Measurements from ENCODE around the gene QPCTL. TPM values are rescaled to one million over a fixed set of nuclear protein-coding genes. Genes with fewer than 3 reads are reported as not detected.
A peak's percentile ranks its signal among the peaks of the same experiment; 100 is the strongest.

Gene QPCTL
- total RNA-seq: 1 to 10 TPM in 2 of 4 donors, under 1 TPM in 2; 0.84 to 1.6 (median 1.1) TPM
- polyA plus RNA-seq: 1 to 10 TPM in 1 of 3 donors, under 1 TPM in 2; 0.41 to 1.6 (median 0.84) TPM
- long read RNA-seq, donor 1: 0 reads
- long read RNA-seq, donor 2: 0 reads

GRCh38 chr19:45692187-45693105 lies at the start of gene QPCTL:
TSS of gene QPCTL (plus strand) at chr19:45692666. CDS start at chr19:45692704, 38 bp downstream.
- Histone ChIP-seq H3K4me3 (peak within 1 kb of the TSS; percentile 93), H3K27ac (peak within 1 kb of the TSS; percentile 93), H3K36me3 (ENCODE audit: insufficient read depth in 1 of 2, low read depth in 1 of 2) (peaks cover 0 to 33% of the 10 kb centered on the region in 2 donors), H3K9me3 (no peaks in the 10 kb centered on the region), H3K4me1 (peaks cover 11% of the 10 kb centered on the region), H3K27me3 (ENCODE audit: insufficient read depth in 3 of 3, low read length in 2 of 3) (no peaks in the 10 kb centered on the region)
- intact Hi-C loops (cut with DNase I): no loop called here
- WGBS, 3 donors: 0% methylated on average over 59 to 70 of the region's 70 CpGs
- ATAC-seq (peak; percentile 91 to 95 (median 93)), DNase-seq (peak; percentile 97 to 98)
- no peak for TF ChIP-seq CTCF (IDR thresholded peaks at IDR 0.05)

GRCh38 chr19:45643024-45643926 lies 49.2 kb upstream of the QPCTL start:
- 10 to 12% (median 12%) methylated on average over 32 to 39 of the region's 39 CpGs for WGBS, 3 donors
- Histone ChIP-seq H3K4me3 (no peak overlapping the region), H3K4me1 (peaks cover 19% of the 10 kb centered on the region), H3K36me3 (ENCODE audit: insufficient read depth in 1 of 2, low read depth in 1 of 2) (no peaks in the 10 kb centered on the region), H3K9me3 (no peaks in the 10 kb centered on the region), H3K27me3 (ENCODE audit: insufficient read depth in 3 of 3, low read length in 2 of 3) (peaks cover 0 to 31% (median 0%) of the 10 kb centered on the region in 3 donors), H3K27ac (no peak overlapping the region)
- peak; percentile 99 for TF ChIP-seq CTCF (IDR thresholded peaks at IDR 0.05)
- intact Hi-C loops (cut with DNase I): loop anchor here (1.0 to 5.0 kb wide), 4 partner anchors 34 to 206 kb away; no protein-coding TSS in a partner anchor
- peak; percentile 83 to 91 for DNase-seq
- peak; percentile 58 to 77 (median 72) for ATAC-seq

- peaks cover 0 to 33% (median 0%) of the 10 kb centered on the region in 3 donors for H3K27me3 ChIP-seq (ENCODE audit: insufficient read depth in 3 of 3, low read length in 2 of 3)
- no peak overlapping the region for H3K4me3 ChIP-seq
- H3K27ac ChIP-seq: no peak overlapping the region
- WGBS, 3 donors: 48 to 64% (median 53%) methylated on average over 14 of the region's 14 CpGs
- DNase-seq (no peak), ATAC-seq (no peak)
- no peak for TF ChIP-seq CTCF (IDR thresholded peaks at IDR 0.05)
- no peaks in the 10 kb centered on the region for H3K9me3 ChIP-seq
- intact Hi-C loops (cut with DNase I): loop anchor here (1.0 to 5.0 kb wide), 4 partner anchors 35 to 207 kb away; no protein-coding TSS in a partner anchor
- H3K4me1 ChIP-seq: peaks cover 16% of the 10 kb centered on the region
- no peaks in the 10 kb centered on the region for H3K36me3 ChIP-seq (ENCODE audit: insufficient read depth in 1 of 2, low read depth in 1 of 2)
Measured at GRCh38 chr19:45643927-45644771, 48.3 kb upstream of the QPCTL start.
